HG03045 (cell line): ENCODE data around the gene NCAPG2.
"Not testable (repeated sequence)": the region's sequence is repeated elsewhere in the genome, so short reads cannot be mapped to it uniquely, and the experiment has no call there.

Experiments
- ATAC-seq: cut with Tn5 transposase; IDR thresholded peaks from one replicate; pipeline ENCODE4 v1.9.1; 2021; ENCODE audit warnings: mild to moderate bottlenecking, moderate library complexity; ENCODE audit not compliant: unreplicated experiment

The NCAPG2 gene

DNA sequence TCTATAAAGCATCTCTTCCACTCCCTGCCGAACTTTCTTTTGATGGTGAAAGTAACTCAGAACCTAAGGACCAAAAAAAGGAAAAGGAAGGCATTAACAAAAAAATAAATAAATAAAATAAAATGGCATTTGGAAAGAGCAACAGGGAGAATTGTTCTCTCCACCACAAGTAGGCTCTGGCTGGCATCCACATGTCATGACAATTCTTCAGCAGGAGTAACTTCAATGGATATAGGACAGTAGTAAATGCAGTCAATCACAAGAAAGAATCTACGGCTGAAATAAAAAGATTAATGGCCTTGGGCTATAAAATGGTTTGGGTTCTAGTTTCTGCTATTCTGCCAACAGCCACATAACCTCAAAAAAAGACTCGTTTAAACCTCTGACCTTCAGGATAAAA, 23.9 kb downstream of the NCAPG2 start:
- no peak for ATAC-seq

DNA sequence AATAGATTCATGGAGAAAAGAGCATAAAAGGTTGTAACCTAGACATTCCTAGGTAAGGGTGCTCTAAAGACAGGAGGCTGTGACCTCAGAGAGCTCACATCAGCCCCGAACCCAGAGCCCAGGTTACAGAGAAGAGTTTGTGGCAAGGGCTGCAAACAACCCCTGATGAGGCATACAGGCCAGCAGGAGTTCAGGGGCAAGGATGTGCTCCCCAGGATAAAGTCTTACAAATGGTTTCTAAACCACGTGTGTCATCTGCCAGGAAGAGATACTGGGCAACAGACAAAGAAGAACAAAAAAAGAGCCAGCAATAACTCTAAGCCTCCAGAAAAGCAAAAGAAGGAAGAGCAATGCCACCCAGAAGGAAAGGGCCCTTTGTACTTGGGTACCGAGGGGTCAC, 27.7 kb downstream of the NCAPG2 start:
- no peak for ATAC-seq

DNA sequence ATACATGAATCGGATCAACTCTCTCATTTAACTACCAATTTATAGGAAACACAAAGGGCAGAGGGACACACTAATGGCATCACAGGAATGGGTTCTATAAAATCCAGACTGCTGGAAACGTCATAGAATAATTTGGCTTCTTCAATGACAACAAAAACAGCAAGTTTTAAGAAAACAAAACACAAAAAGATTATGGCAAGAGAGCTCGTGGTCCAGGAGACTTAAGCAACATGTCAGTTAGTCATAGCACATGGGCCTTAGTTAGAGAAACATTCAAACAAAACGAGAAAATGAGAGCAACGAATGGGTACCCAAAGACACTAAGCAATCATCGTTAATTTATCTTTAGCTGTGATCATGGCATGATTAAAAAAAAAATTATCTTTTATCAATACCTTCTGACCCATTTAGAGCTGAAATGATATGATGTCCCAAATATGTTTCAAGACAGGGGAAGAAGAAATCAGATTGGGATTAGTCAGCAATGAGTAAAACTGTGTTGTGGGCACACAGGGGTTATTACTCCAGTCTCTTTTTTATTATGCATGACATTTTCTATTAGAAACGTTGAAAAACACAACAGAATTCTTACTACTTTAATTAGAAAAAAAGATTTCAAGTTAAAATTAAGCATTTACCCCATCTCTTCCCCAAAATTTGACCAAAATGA, 28.3 kb downstream of the NCAPG2 start:
- ATAC-seq: no peak

DNA sequence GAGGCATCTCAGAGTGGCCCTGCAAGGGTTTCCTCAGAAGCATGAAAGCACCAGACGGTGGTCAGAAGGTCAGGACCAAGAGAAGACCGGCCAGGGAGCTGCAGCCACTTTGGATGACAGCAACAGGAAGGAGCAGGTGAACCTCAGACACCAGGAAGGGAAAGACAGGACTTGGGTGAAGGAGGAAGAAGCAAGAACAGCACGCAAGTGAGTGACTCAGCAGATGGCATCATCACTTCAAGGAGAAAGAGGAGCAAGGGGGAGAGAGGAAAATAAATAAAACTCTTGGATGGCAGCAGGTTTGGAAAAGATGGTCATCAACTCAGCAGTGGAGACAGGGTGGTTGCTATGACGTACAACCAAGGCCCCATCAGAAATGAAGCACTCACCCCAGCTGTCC, 31.6 kb downstream of the NCAPG2 start:
- no peak for ATAC-seq

GRCh38 chr7:158668086-158668485, 36.5 kb downstream of the NCAPG2 start:
- ATAC-seq: not testable (repeated sequence)

GRCh38 chr7:158666966-158667678, 37.5 kb downstream of the NCAPG2 start:
- not testable (repeated sequence) for ATAC-seq

GRCh38 chr7:158666401-158666800, 38.2 kb downstream of the NCAPG2 start:
- ATAC-seq: no peak

DNA sequence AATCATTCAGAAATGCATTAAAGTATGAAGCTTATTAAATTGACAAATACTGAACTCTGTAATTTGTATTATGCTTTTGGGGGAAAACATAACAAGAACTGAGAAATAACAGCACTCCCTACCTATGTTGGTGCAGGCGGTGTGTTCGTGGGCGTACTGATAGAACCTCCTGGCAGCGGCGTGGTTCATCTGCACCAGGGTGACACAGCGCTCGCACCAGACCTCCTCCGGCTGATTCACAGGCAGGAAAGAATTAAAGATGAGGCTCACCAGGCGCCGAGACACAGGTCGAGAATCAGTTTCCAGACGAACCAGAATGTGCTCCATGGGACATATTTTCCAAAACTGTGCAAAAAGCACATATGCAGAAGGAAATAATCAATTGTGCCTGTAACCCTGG, 40.2 kb downstream of the NCAPG2 start:
- no peak for ATAC-seq

- no peak for ATAC-seq
Measured at GRCh38 chr7:158663428-158663741, 41.2 kb downstream of the NCAPG2 start.

DNA sequence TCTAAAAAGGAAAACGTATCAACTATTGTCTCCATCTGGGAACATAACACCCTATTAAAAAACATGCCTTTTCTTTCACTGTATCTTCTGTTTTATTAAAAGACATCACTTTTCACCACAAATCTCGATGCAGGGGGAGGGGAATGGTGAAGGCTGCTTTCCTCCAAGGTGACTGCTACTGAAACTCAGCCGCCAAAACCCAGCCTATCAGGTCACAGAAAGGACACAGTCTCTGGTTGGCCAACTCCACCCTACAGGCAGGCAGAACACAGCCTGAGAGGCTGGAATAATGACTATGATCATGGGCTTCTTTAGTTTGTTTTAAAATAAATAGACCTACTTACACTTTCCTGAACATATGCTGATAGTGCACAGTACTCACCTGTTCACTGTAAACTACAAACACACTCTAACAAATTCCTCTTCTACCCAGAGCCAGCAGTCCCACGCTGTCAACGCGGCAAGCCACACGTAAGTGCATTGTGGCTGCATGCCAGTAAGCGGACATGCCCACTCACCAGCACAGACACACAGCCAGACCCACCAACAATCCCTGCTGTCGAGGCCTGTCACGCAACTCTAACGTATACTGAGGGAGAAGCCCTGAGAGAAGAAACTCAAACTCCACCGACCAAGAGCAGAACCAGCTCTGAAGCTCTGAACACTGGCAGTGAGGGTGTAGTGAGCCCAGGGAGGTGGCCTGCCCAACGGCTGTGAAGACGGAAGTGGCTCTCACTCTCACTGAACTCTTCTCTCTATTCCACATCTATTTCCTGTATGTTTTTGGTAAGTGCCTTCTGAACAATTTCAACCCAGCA, 41.8 kb downstream of the NCAPG2 start:
- ATAC-seq: no peak

- no peak for ATAC-seq
Measured at GRCh38 chr7:158658475-158658874, 46.1 kb downstream of the NCAPG2 start.

GRCh38 chr7:158657189-158657746, 47.3 kb downstream of the NCAPG2 start:
- peak; percentile 43 for ATAC-seq

- ATAC-seq: peak; percentile 96
Measured at GRCh38 chr7:158655931-158656441, 48.6 kb downstream of the NCAPG2 start.

- ATAC-seq: no peak
Measured at GRCh38 chr7:158655507-158655906, 49.1 kb downstream of the NCAPG2 start.

GRCh38 chr7:158651968-158652565, 52.5 kb downstream of the NCAPG2 start:
- no peak for ATAC-seq

DNA sequence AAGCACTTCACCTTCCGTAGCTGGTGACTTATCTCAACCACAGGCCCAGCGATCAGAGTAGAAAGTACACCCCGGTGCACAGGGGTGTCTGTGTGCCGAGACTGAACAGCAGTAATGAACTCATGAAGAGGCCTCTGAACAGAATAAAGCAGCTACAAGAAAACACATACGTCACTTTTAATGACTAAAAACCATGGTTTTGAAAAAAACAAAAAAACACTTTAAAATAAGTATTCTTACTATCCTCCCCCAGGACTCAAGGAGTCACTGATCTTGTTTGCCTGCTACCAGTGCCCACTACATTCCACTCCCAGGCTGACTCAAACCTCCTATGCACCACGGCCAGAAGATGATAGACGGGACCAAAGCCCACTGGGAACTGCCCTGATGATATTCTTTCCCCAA, 53.8 kb downstream of the NCAPG2 start:
- no peak for ATAC-seq

GRCh38 chr7:158649279-158649678, 55.3 kb downstream of the NCAPG2 start:
- no peak for ATAC-seq

DNA sequence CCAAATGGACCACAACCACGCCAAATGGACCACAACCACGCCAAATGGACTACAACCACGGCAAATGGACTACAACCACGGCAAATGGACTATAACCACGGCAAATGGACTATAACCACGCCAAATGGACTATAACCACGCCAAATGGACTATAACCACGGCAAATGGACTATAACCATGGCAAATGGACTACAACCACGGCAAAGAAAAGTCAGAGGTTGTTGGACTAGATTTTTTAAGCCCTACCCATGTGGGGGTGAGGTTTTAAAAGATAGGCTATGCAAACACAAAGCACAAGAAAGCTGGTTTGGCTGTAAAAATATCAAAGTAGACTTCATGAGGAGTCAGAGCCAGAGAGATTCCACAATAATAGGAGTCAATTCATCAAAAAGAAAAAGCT, 55.8 kb downstream of the NCAPG2 start:
- no peak for ATAC-seq

DNA sequence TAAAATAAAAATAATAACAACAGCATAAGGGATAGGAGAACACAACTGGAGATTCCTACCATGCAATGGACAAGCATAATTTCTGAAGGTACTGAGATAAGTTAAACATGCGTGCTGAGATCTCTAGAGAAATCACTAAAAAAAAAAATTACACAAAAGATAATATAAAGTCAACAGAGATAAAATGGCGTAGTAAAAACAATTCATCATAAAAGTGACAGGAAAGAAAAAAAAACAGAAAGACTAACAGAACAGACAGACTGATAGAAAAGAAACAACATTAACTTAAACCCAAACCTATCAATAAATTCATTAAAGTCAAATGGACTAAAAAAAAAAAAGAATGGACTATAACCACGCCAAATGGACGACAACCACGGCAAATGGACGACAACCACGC, 56.4 kb downstream of the NCAPG2 start:
- no peak for ATAC-seq

- ATAC-seq: no peak
Measured at GRCh38 chr7:158647475-158647792, 57.2 kb downstream of the NCAPG2 start.

- ATAC-seq: no peak
Measured at GRCh38 chr7:158646766-158647474, 57.7 kb downstream of the NCAPG2 start.
